Left hindlimb (tissue), 1 donor: Measurements from ENCODE around the gene CHD1L.
"Not testable (repeated sequence)": the region's sequence is repeated elsewhere in the genome, so short reads cannot be mapped to it uniquely, and the experiment has no call there.

ENCODE experiments used
- DNase-seq: peaks from one replicate; pipeline ENCODE4 v3.0.0-alpha.2; 2018

Gene CHD1L

DNA sequence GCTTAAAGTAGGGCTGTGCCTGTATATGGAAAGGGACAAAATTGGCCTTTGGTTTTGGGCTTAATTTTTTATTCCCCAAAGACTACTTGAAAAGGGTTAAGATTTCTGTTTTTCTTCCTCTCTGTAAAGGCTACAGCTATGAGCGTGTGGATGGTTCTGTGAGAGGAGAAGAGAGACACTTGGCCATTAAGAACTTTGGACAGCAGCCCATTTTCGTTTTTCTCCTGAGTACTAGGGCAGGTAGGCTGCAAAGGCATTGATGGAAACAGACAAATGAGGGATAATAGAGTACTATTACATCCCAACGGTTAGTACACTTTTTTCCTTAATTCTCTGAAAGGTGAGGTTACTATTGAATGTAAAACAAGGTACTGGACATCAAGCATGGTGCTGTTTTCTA is 29.6 kb downstream of the CHD1L start:
- no peak for DNase-seq

DNA sequence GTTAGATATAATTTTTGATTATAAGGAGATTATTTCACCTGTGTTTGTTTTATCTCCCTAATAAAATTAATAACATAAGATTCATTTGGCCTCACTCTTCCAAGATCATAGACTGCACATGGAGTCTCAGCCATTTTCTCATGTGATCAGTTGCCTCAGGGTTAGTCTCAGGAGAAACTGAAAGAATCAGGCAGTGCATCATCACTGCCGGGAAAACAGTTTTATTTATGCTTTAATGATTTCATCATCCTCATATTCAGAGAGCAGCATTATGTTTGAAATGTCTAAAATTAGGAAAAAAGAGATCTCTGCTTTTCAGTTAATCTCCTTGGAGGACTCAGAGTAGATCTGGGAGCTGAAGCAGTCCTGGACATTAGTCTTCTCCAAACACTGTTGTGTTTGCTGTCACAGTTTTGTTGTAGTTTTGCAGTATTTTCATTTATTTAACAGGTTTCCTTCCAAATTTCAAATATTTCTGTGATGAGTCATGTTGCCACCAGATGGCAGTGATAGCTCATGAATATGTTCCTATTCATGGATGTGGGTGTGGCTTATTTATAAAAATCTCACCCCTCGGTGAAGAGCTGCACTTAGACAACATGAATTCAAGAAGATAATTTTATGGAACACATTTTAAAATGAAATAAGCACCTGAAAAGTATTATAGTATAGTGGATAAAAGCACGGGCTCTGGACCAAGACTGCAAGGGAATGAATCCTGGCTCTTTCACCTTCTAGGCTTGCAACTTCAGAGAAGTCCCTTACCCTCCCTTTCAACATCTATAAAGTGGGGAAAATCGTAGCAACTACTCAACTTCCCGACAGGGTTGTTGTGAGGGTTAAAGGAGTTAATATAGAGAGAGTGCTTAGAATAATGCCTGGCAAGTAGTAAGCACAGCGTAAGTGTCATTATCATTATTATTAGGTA is 31.2 kb downstream of the CHD1L start:
- no peak for DNase-seq

DNA sequence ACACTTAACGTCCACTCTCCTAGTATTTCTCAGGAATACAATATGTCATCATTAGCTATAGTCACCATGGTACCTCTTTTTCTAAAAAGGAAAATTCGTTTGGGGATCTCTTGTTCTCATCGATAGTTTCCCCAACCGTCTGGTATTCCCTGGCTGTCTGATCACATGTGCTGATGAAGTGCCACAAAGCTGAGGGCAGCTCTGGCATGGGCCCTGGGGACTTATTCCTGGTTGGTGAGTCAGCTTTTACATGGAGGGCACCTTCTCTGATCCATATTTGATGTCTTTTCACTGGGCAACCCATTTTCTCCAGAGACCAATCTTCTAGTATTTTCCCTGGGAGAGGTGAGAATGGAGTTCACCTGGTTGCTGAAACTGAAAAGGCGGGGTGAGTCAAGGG is 39.5 kb downstream of the CHD1L start:
- no peak for DNase-seq

DNA sequence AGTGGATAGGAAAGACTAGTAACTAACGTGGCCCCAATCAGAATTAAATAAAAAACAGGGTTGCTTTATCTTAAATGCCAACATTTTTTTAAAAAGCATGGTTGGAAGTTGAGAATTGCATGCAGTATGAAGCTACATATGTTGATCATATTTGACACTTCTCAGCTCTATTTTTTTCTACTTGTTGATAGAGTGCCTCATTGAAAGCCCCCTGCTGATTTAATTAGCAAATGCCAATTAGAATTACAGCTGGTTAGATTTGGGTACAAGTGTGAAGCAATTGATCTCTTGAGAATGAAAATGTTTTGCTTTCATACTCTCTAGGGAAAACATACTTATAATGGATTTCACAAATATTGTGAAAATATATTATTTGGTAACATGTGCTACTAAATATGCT is 40.5 kb downstream of the CHD1L start:
- no peak for DNase-seq

DNA sequence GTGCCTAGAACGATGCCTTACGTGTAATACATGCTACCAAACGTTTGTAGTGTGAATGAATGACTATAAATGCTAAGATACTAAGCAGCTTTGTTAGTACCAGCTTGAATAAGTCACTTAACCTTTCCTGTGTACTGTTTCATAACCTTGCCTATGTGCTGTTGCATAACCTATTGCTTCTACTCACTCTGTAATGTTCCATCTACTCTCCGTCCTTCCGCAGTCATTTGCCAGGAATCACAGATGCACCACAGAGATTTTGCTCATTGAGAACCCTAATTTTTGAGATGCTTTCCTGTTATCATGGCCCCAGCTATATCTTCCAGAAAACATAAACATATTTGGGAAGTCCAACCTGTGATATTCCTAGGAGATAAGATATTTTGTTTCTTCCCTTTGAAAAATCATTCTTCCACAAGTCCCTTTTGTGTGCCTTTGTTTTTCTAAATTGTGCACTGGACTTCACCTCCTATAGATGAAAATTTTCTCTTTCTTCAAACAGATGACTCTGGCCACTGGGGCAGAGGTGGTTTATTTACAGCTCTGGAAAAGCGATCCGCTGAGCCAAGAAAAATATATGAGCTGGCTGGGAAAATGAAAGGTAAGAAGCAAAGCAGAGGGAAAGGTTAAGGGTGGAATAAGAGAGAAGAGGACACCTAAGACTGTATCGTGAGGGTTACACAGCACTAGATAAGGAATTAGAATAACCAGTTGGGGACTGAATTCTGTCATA is 44.8 kb downstream of the CHD1L start:
- DNase-seq: no peak

DNA sequence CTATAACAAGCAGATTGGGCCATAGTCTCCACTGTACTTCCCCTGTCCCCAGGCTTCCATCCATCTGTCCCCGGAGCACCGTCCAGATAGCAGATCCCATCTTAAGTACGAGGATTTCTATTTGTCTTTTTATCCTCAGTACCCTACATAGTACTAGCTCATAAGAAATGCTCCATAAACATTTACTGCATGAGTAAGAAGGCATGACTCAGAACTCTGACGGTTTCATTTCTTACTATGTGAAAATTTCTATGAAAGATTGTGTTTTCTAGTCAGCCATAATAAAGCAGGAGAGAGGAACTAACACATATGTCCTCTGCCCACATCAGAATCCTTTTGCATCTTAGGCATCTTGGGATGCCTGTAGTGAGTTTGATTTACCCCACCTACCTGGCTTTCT is 49.5 kb downstream of the CHD1L start:
- no peak for DNase-seq

DNA sequence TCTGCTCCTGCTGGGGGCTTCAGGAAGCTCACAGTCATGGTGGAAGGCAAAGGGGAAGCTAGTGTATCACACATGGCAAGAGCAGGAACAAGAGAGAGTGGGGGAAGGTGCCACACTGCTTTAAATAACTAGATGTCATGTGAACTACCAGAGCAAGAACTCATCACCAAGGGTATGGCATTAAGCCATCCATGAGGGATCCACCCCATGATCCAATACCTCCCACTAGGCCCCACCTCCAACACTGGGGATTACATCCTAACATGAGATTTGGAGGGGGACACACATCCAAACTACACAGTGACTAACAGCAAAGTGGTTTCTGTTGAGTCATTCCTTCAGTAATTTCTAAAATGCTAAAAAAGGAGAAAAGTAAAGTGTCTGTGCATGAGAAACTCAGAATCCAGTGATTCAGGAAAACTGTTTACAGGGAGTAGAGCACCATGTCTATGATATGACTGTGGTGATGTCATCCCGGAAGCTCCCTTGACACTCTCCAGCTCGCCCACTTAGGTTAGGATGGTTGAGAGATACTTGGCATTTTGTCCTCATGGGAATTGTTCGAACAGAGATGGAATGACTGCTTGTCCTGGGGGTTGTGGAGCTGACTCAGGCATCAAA is 50.3 kb downstream of the CHD1L start:
- DNase-seq: no peak

DNA sequence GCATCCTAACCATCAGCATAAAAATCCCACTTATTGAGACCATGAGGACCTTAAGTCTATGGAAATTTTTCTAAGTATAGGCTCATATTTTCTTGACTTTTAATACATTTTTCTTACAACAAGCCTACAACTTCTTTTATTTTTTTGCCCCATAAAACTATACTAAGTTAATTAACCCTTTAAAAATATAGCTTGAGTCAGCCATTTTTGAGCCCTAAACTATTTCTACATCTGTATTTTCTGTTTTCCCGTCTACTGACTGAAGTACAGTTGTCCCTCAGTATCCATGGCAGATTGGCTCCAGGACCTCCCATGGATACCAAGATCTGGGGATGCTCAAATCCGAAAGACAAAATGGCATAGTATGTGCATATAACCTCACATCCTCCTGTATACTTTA is 55.0 kb downstream of the CHD1L start:
- DNase-seq: no peak

DNA sequence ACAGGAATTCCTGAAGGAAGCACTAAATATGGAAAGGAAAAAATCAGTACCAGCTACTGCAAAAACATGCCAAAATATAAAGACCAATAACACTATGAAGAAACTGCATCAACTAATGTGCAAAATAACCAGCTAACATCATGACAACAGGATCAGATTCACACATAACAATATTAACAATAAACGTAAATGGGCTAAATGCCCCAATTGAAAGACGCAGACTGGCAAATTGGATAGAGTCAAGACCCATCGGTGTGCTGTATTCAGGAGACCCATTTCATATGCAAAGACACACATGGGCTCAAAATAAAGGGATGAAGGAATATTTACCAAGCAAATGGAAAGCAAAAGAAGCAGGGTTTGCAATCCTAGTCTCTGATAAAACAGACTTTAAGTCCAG is 63.3 kb downstream of the CHD1L start:
- not testable (repeated sequence) for DNase-seq

DNA sequence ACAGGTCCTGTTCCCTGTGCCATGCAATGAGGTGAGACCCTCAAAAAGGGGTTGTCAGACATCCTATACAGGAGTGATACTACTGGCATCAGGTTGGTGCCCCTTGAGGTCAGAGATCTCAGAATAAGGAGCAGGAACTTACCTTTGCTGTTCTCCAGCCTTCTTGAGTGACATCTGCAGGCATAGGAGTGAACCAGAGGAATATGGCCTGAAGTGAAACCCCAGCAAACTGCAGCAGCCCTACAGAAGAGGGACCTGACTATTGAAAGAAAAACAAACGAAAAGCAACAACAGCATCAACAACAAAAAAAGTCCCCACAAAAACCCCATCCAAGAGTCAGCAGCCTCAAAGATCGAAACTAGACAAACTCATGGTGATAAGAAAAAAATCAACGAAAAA is 74.5 kb downstream of the CHD1L start:
- no peak for DNase-seq

DNA sequence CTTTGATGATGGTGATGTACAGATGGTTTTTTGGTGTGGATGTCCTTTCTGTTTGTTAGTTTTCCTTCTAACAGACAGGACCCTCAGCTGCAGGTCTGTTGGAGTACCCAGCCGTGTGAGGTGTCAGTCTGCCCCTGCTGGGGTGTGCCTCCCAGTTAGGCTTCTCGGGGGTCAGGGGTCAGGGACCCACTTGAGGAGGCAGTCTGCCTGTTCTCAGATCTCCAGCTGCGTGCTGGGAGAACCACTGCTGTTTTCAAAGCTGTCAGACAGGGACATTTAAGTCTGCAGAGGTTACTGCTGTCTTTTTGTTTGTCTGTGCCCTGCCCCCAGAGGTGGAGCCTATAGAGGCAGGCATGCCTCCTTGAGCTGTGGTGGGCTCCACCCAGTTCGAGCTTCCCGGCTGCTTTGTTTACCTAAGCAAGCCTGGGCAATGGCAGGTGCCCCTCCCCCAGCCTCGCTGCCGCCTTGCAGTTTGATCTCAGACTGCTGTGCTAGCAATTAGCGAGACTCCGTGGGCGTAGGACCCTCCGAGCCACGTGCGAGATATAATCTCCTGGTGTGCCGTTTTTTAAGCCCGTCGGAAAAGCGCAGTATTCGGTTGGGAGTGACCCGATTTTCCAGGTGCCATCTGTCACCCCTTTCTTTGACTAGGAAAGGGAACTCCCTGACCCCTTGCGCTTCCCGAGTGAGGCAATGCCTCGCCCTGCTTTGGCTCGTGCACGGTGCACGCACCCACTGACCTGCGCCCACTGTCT is 84.6 kb downstream of the CHD1L start:
- DNase-seq: not testable (repeated sequence)

DNA sequence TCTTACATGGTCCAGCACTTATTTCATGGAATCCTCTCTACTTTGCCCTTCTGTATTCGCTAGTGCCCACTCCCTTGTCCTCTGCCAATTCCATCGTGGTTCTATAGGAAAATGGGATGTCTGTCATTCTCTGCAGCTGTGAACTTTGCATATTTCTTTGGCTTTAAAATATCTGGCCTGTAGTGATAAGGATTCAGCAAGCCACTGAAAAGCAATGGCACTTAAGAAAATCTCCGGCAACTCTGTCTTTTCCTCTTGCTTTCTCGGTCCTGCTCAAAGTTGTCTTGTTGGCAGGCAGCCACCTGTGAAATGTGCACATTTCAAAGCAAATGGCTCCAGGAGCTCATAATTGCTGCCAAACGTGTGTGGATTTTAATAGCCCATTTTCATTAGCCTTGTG is 91.8 kb downstream of the CHD1L start:
- no peak for DNase-seq

DNA sequence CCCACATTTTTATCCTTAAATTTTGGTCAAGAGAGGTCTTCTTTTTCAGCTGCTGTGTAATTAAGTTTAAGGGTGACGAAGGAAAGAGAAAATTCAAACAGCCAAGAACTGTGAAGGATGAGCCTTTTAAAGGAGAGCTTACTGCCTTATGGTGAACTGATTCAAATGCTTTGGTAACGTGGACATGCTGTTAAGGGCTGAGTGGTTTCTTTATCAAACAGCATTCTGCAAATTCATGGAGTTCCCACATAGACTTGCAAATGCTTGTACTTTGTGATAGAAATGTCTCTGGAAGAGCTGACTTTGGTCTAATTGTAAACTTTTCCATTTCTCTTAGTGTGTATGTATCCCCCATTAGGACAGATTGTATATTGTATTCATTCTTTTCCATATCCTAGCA is 93.8 kb downstream of the CHD1L start:
- no peak for DNase-seq

DNA sequence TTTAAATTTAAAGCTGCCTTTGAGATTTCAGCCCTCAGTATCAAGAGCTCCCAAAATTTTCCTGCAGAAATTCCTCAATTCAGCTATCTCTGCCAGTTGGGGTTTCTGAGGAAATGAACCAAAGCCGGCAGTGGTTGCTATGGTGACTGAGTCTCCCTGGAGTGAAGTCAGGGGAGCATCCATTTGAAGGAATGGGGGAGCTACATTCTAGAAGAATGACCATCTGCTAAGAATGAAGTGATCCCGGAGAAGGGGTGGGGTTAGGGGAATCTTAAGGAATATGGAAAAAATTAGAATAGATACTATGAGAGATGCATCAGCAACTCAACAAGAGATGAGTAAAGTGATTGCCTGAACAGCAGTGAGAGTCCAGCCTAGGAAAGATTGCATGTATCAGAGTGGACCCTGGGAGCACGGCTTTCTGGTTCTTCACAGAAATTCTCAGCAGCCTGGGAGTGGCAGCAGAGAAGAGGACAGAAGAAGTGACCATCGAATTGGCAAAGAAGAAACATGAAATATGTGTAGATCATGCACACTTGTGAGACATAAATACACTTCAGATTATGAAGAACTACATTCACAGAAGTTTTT is 94.7 kb downstream of the CHD1L start:
- DNase-seq: peak; percentile 54

DNA sequence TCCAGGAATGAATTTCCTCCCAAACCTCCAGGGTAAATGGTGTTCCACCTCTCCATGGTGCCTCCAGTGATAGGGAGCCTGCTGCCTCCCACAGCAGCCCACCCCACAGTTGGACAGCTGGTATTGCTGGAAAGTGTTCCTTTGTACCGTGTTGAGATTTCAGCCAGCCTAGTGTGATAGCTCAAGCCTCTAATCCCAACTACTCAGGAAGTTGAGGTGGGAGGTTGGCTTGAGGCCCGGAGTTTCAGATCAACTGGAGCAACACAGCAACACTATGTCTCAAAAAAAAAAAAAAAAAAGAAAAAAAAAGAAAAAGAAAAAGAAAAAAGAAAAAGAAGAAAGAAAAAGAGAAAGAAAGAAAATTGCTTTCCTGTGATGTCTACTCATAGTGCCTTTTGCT is 96.1 kb downstream of the CHD1L start:
- DNase-seq: no peak

DNA sequence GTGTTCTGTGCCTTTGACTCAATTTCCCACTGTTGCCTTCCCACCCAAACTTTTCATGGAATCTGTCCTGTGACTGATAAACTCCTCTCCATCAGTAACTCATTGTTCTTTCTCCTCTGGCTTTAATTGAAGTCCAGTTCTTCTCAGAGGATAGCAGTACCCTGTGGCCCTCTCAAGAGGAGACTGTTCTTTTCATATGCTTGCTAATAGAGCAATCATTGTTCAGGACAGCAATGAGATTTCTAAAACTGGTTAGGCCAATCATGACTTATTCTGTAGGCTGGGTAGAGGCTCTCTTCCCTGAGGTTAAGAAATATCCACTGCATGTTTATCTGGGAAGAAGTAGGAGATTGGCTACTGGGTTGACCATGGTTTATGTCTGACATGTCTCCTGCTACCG is 98.8 kb downstream of the CHD1L start:
- DNase-seq: no peak
